GOT3 (cell line): Measurements from ENCODE around the gene MYH15.
A peak's percentile ranks its signal among the peaks of the same experiment; 100 is the strongest.

Experiments
- DNase-seq: peaks from one replicate; lab custom pipeline; 2025; ENCODE audit warnings: mixed read lengths; lab: John Stamatoyannopoulos, UW

The MYH15 gene

DNA sequence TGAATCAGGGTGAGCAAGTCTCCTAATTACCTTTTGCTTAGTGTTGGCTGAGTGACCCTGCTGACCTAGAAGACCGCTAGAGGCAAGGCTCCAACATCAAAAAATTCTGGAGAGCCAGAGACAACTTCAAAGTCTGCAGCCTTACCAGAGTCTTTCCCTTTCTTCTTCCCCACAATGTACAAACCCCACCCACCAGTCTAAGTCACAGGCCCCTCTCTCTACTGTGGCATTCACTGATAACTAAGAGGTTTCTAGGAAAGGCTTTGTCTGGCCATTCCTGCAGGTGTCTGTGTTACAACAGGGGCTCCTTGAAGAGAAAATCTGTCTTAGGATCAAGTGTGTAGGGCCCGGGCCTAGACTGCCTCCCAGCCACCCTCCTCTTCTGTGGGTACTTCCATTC lies 525 bp downstream of the MYH15 start:
- DNase-seq = no peak

DNA sequence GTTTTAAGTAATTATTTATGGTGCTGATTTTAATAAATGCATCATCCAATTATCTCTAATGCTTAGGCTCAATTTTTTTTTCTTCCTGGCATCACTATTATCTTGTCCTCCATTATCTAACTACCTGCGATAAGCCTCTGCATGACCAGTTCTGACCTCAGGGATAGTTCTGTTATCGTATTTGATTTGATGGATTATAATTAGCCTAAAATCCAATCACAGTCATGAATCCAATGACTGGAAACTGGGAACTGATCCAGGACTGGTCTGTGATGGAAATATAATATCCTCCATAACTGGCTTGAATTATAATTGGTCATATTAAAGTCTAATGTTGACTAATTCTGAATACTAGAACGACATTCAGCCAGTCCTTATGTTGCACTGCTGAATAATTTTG lies 1.1 kb downstream of the MYH15 start:
- no peak for DNase-seq

DNA sequence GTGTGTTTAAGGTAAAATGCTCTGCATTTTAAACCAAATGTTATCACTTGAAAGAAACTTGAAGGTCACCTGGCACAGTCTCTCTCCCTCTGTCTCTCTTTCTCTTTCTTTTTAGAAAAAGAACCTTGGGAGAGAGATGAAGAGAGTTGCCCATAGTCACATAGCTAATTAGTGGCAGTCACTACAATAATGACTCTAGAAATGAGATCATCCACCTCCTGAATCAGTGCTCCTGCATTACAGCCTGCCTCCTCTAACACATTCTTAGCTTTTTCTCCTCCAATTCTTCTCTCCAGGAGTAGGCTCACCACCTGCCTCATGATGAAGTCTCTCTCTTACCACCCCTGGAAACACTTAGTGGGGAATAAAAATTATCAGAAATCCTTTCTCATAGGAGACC lies 2.5 kb downstream of the MYH15 start:
- DNase-seq = no peak

DNA sequence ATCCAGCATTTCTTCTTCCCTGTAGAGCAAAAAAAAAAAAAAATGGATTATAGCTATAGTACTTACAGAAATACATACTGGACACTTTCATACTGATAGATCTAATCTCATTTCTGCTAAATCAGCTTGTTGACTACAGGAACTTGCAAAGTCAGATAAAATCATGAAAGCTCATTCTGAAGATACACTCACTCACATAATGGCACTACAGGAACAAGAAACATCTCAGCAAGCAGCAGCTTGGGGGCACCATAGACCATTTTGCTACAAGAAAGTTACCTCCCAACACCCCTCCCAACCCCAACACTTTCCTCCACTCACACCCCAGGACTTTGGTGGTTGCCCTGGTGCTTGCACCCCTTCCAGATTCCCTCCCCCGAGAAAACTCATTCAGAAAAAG lies 4.6 kb downstream of the MYH15 start:
- no peak for DNase-seq

DNA sequence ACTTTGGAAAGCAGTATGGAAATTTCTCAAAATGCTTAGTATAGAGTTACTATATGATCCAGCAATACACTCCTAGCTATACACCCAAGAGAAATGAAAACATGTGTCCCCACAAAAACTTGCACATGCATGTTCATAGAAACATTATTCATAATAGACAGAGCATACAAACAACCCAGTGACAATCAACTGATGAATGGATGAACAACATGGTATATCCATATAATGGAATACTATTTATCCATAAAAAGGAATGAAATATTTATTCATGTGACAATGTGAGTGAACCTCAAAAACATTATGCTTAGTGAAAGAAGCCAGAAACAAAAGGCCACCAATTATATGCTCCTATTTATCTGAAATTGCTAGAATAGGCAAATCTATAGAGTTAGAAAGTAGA lies 6.7 kb downstream of the MYH15 start:
- no peak for DNase-seq

DNA sequence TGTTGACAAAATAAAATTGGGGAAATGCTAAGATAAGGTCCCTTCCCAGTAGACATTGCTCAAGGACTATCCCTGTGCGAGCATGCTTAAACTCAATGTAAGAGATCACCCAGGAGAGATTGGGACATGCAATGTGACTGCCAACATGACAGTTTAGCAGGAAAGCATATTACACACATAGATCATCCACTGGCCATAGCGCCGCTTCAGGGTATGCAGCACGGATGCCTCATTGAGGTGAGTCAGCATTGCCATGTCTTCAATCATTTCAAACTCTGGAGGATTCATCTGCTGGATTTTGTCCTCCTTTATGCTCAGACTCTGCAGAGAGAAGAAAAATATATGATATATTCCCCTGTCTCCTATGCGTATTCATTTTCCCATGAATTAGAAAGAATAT lies 8.9 kb downstream of the MYH15 start:
- DNase-seq = no peak

DNA sequence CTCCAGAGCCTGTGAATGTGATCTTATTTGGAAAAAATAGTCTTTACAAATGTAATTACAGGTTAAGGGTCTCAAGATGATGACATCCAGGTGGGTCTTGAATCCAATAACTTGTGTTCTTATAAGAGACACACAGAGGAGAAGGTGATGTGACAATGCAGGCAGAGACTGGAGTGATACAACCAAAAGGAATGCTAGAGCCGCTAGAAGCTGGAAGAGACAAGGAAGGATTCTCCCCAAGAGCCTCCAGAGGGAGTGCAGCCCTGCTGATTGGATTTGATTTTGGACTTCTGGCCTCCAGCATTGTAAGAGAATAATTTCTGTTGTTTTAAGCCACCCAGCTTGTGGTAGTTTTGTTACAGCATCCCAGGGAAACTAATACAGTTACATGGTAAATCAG lies 9.7 kb downstream of the MYH15 start:
- no peak for DNase-seq

DNA sequence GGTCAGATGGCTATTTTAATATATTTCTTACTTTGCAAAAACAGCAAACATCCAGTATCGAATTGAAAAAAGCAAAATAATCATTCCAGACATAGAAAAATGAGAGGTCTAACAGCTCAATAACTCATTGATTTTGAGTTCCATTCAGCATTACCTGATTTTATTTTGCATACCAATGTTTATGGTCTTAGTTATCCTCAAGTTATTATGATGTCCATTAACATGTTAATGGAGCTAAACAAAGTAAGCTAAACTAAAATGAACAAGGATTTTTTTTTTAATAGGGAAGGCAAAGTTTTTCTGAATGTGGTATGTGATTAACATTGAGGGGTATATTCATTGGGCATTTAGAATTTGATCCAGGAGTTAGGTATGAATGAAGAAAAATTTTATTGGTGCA lies 13.1 kb downstream of the MYH15 start:
- DNase-seq = no peak

DNA sequence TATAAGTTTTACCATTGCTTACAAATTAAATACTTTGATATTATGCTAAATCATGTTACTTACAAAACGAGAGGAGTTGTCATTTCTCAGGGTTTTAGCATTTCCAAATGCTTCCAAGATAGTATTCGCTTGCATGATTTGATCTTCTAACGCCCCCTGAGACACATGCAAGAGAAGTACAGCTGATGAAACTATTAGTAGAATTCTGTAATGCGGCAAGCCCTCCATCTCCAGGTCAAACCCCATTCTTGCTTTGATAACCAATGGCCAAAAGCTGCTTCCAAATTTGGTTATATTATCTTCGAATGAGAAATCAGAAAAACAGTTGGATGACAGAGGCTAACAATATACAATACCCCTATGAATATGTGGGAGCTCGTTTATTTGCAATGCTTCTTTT lies 14.7 kb downstream of the MYH15 start:
- no peak for DNase-seq

DNA sequence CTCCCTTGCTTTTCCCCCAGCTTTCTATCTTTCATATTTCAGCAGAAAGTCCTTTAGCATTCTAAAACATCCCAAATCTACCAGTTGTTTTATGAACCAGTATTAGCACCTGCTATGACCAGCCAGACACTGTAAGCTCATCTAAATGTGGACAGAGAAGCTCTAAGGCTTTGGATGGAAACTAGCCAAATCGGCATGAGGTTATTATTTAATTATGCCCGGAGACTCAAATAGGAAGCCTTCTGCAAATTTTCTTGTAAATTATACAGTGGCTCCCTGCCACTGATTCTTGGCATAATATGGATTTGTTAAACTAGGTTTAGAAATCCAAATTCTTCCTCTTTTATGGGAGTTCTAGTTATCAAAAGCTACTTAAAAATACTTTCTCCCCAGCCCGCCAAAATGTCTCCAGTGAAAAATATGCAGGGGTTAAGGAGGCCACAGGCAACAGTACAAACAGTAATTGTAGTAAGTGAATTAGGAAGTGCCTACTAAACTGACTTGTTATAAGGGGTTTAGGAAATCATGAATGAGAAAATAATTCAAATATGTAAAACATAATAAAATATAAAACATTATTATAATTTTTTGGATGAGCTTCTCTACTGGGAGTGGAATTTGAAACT lies 15.4 kb downstream of the MYH15 start:
- no peak for DNase-seq

DNA sequence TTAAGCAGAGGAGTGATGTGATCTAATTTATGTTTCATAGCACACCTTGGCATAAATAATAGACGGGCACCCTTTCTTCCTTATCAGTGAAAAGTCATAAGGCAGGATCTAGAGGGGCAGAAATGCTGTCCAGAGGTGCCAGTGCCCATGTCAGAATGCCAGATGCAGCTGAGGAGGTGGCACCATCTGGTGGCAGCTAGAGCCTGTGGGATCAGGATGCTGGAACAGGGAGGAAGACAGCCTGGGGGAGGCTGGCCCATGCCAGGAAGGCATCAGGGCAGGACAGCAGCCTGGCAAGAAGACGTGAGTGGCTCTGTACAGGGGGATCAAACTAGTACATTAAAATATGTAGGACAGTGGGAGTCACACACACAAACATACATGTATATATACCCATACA lies 16.5 kb downstream of the MYH15 start:
- DNase-seq = no peak

DNA sequence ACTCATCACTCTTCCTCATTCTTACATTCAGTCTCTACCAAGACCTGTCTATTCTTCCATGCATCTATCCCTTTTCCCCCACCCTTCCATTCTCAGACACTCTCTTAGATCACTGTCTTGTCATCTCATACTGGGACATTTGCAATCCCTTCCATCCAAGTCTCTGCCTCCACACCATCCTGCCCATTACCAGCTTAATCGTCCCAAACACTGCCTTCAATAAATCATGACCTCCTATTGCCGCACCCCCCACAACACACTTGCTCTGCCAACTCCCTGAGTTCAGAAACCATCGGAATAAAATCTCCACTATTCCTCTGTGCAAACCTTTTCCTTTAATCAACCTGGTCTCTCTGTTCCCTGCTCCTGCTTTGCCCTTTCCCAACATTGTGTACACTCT lies 18.9 kb downstream of the MYH15 start:
- DNase-seq = no peak

DNA sequence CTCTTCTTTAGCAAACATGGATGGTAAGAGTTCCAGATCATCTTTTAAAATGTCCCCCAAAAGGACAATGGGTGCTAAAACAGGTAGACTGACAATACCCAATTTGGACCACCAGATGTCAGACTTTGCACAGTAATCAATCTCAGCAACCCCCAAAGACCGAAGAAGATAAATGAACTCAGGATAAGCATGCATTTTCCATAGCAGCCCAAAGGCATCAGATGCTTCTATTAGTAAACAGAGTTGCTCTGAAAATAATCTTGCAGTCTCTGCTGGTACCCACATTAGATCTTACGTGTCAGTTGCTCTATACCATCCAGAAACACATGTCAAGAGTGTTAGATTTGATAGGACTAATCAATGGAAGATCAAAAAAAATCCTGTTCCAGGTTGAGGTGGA lies 20.6 kb downstream of the MYH15 start:
- DNase-seq = no peak

DNA sequence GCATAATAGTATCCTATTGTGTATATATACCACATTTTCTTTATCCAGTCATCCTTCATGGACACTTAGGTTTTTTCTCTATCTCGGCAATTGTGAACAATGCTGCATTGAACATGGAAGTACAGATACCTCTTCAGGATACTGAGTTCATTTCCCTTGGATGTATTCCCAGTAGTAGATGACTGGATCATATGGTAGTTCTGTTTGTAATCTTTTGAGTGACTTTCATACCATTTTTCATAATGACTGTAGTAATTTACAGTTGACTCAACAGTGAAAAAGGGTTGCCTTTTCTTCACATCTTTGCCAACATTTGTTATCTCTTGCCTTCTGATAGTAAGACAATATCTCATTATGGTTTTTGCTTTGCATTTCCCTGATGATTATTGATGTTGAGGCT lies 21.8 kb downstream of the MYH15 start:
- no peak for DNase-seq

DNA sequence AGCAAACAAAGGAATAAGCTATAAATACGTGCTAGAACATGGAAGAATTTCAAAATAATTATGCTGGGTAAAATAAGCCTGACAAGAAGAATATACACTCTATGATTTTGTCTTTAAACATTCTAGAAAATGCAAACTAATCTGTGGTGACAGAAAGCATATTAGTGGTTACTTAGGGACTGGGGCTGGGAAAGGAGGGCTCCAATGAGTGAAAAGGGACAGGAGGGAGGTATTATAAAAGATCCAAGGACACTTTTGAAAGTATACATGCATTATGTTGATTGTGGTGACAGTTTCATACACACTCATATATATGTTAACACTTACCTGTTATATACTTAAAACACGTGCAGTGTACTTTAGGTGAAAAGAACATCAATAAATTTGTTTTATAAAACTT lies 23.0 kb downstream of the MYH15 start:
- DNase-seq = no peak

DNA sequence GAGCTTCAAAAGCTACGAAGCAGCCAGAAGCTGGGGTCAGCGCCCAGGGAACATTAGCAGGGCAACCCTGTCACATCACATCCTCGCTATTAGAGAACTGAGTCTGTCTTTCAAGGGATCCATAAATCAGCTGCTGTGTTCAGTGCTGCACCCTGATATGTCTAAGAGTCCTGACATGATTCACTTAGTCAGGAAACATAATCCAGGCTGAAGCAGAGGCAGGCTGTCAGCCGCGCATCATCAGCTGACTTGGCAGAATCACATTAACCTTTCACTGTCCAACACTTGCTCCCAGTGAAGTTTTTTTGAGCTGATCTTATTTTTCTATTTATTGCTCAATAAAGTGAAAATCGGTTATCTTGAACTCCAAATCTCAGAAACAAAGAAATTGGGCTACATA lies 23.5 kb downstream of the MYH15 start:
- no peak for DNase-seq

DNA sequence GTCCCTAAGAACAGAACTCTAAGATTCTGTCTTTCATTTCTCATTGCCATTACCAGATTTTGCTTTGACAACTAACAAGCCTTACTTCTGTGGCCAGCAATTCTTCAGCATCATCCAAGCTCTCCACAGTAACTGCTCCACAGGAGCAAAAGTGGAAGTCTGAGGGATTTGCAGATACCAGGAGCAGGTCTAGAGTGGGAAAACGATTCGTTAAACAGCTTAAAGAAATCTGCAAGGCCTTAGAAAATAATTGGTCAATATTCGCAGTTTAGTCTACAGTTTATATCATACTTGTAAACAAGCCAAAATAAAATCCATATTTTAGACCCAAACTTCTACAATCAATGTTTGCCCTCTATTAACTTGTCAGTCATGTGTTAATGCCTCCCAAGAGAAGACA lies 24.1 kb downstream of the MYH15 start:
- no peak for DNase-seq

DNA sequence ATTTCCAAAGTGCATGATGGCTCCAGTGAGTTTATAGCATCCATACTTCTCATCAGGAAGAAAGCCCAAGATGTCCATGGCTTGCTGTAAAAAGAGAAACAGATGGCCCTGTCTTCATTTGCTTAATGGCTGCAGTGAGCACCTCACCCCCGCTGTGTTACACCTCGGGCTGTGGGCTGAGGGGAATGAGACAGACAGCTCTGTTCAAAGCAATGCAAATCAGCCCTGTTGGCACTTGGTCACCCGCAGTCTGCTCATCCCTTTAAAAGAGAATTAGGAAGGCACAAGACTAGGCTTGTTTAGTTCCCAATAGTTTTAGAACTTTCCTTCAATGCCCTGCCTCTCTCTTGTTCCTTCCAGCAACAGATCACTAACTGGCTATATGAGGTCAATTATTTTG lies 25.2 kb downstream of the MYH15 start:
- DNase-seq = no peak

DNA sequence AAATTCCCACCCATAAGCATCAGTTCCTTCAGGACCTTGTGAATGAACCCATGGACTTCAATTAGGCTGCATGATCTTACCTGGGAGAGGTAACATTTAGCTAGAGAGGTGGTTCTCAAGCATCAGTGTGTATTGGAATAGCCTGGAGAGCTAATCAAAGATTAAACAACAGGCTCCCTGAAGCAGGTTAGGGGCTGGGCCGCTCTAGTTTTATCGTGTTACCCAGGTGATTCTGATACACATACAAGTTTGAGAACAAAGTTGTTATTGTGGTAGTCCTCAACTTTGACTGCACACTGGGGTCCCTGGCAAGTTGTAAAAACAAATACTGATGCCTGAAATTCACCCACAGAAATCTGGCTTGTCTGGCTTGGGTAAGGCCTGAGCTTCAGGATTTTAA lies 31.2 kb downstream of the MYH15 start:
- DNase-seq = no peak

DNA sequence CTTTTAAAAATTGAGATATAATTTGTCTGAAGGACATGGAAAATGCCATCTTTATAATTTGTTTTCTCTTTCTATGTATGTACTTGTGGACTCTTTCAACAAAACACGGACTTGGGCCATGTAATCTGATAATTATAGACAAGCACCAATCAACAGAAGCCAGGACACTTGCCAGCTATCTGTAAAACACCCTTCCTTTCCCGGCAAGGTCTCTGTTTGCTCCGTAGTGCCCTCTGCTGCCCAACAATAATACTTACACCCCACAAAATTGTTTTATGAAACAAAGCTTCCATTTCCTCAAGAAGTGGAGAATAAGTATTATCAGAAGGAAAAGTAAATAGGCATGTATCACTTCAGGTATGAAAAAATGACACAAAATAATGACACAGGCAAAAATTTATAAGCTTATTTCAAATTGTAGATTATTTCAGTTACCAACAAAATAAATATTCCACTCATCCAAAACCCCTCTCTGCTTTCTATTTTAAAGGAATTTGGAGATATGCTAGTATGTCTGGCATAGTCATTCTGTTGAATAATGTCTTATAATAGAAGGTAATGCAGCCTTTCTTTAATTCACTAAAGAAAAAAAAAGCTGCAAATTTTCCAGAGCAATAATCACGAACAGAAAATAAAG lies 32.8 kb downstream of the MYH15 start:
- no peak for DNase-seq

DNA sequence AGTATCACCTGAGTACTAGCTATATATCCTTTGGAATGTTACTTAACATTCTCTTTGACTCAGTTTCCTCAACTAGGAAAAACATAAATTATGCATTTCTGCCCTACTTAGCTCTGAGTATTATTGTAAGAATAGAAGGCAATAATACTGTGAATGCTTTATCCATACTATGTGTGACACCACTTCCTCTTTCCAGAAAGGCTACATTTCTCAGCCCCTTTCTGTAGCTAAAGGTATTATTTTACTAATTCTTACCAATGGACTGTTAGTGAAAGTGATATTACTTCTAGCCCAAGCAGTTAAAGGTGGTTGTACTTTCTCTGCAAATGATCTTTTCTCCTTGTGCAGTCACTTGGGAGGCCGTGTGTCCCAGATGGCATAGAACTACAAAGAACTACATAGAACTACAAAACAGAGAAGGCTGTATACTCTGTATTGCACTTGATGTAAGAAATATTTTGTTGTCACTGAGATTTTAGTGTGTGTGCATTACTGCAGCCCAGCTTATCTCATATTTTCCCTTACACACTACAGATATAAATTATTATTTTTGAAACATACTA lies 35.1 kb downstream of the MYH15 start:
- DNase-seq = no peak

DNA sequence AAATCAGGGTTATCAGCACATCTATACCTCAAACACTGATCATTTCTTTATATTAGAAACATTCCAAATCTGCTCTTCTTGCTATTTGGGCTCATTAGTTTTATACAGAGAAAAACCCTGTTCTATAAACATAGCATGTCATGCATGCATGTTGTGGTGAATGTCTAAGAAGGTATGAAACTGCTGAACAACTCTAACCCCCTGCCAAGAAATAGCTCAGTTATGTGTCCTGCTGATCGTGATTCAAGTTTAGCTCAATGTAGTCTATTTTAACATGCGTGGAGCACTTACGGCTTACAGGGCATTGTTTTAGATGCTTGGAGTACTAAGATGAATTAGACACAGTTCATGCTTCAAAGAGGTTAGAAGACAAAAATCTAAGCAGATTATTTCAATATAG lies 35.8 kb downstream of the MYH15 start:
- no peak for DNase-seq

DNA sequence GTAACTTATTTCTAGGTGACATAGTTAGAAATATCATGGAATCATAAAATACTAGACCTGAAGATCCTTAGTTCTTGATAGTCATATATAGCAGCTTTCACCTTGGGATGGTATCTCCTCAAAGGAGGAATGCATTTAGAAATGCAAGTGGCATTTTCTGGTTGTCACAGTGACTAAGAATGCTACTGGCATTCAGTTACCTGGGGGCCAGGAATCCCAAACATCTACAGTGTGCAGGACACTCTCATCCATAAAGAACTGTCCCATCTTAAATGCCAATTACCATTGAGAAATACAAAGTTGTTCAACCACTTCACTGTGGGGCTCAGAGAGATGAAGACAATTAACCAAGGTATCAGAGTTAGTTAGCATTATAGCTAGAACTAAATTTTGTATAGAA lies 36.7 kb downstream of the MYH15 start:
- DNase-seq = no peak

DNA sequence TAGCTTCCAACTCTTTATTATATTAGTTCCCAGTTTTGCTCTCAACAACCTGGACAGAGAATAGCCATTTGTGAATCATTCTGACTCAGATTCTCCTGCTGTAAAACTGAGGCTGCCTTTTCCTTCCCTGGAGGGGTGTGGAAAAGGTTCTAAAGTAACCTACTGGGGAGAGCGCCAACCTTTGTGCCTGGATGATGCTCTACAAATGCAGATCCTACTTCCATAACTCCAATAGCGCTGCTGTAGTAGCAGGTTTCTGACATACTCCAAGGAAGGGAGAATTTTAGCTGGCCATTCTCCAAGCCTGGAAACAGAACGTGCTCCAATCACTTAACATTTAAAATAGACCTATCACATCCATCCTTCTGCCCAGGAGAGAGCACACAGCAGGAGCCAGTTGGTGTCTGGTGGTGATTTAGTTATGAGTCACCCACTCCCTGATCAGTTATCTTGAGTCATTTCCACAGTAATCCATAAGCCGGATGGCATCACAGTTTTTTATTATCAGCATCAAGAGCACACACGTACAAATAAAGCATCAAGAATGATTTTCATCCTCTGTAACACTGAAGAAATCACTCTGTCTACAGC lies 38.3 kb downstream of the MYH15 start:
- peak; percentile 22 for DNase-seq
